ENCODE data around the gene LYPD5. TPM values are rescaled to one million over a fixed set of nuclear protein-coding genes. Genes with fewer than 3 reads are reported as not detected.
"Not testable (repeated sequence)": the region's sequence is repeated elsewhere in the genome, so short reads cannot be mapped to it uniquely, and the experiment has no call there.

LYPD5 gene
- total and polyA plus RNA-seq, 2 of the 13 experiments (the other 11 are each of a cell fraction or from before 2014, with no cell fraction given): not detected

- no peak overlapping the region for H3K9ac ChIP-seq (ENCODE audit: insufficient read depth, low read depth, low read length)
- BruUV-seq (replicated peaks): no TSS peak
- peaks cover 4% of the 10 kb centered on the region for H3K9me3 ChIP-seq (ENCODE audit: low read length)
- H3K27me3 ChIP-seq (ENCODE audit: control insufficient read depth in 1 of 2, insufficient read depth in 2 of 2, low read length in 2 of 2): no peaks in the 10 kb centered on the region; a peak in 1 of 5 replicates
- no peak for ATAC-seq
- no peak overlapping the region for H3K27ac ChIP-seq (ENCODE audit: extremely low read length, insufficient read depth, low read length)
- ChIA-PET CTCF (ENCODE audit: low intra/inter-chr PET ratio, low total read pairs) (no interaction called here), POLR2A (no interaction called here)
- no peaks in the 10 kb centered on the region for H3K4me1 ChIP-seq (ENCODE audit: insufficient read depth, low read length)
- no peaks in the 10 kb centered on the region for H3K79me2 ChIP-seq (ENCODE audit: insufficient read depth, low read length)
- H3K4me3 ChIP-seq (replicated peaks in 1 of 3; ENCODE audit: insufficient read depth in 1 of 3, low read depth in 2 of 3, low read length in 3 of 3): no peak overlapping the region
- in situ Hi-C loops (cut with HindIII; ENCODE audit: extremely low pct_ligation_motif_present, low pct_unique_long_range_greater_than_20kb): no loop called here
- FAIRE-seq: no peak
- no peaks in the 10 kb centered on the region for H4K20me1 ChIP-seq (ENCODE audit: insufficient read depth, low read length)
- no peak overlapping the region for H3K4me2 ChIP-seq (ENCODE audit: low read depth, low read length)
- no peak for DNase-seq (ENCODE audit: low spot score)
- TF ChIP-seq SAP130 (CRISPR knock-in tag; IDR thresholded peaks at IDR 0.05; ENCODE audit: low read depth) (no peak), MTF1 (CRISPR knock-in tag; IDR thresholded peaks at IDR 0.05) (no peak)
- no peak overlapping the region for H2AFZ ChIP-seq (ENCODE audit: low read length)
- intact Hi-C loops (cut with micrococcal nuclease; ENCODE audit: unreplicated experiment): no loop called here
- no peaks in the 10 kb centered on the region for H3K36me3 ChIP-seq (replicated peaks in 1 of 2; ENCODE audit: control insufficient read depth in 1 of 2, insufficient read depth in 2 of 2, low read length in 2 of 2)
Measured at GRCh38 chr19:43807651-43808050, 5.4 kb upstream of the LYPD5 start.

- Histone ChIP-seq H3K9ac (ENCODE audit: insufficient read depth, low read depth, low read length) (no peak overlapping the region), H3K4me3 (replicated peaks in 1 of 3; ENCODE audit: insufficient read depth in 1 of 3, low read depth in 2 of 3, low read length in 3 of 3) (no peak overlapping the region), H2AFZ (ENCODE audit: low read length) (no peak overlapping the region), H3K27ac (ENCODE audit: extremely low read length, insufficient read depth, low read length) (no peak overlapping the region), H3K9me3 (ENCODE audit: low read length) (peaks cover 4% of the 10 kb centered on the region), H4K20me1 (ENCODE audit: insufficient read depth, low read length) (no peaks in the 10 kb centered on the region), H3K27me3 (ENCODE audit: control insufficient read depth in 1 of 2, insufficient read depth in 2 of 2, low read length in 2 of 2) (no peaks in the 10 kb centered on the region; a peak in 1 of 5 replicates), H3K4me2 (ENCODE audit: low read depth, low read length) (no peak overlapping the region), H3K79me2 (ENCODE audit: insufficient read depth, low read length) (no peaks in the 10 kb centered on the region), H3K36me3 (replicated peaks in 1 of 2; ENCODE audit: control insufficient read depth in 1 of 2, insufficient read depth in 2 of 2, low read length in 2 of 2) (no peaks in the 10 kb centered on the region), H3K4me1 (ENCODE audit: insufficient read depth, low read length) (no peaks in the 10 kb centered on the region)
- TF ChIP-seq SOX5 (CRISPR knock-in tag; IDR thresholded peaks at IDR 0.05; ENCODE audit: borderline replicate concordance): no peak
- no peak for TF ChIP-seq RFXAP (CRISPR knock-in tag; IDR thresholded peaks at IDR 0.05; ENCODE audit: borderline replicate concordance)
- no peak for TF ChIP-seq ZFP41 (CRISPR knock-in tag; IDR thresholded peaks at IDR 0.05; ENCODE audit: borderline replicate concordance)
- no peak for TF ChIP-seq IRX3 (CRISPR knock-in tag; IDR thresholded peaks at IDR 0.05; ENCODE audit: borderline replicate concordance, low read depth)
- no peak for TF ChIP-seq TAF1 (CRISPR knock-in tag; IDR thresholded peaks at IDR 0.05)
- TF ChIP-seq ARNT (IDR thresholded peaks at IDR 0.05): no peak
- no peak for TF ChIP-seq NFKB2 (CRISPR knock-in tag; IDR thresholded peaks at IDR 0.05; ENCODE audit: borderline replicate concordance)
- no peak for TF ChIP-seq ZNF720 (CRISPR knock-in tag; IDR thresholded peaks at IDR 0.05)
- TF ChIP-seq AGO1 (IDR thresholded peaks at IDR 0.05; ENCODE audit: low read depth, low read length, poor library complexity, severe bottlenecking): no peak
- TF ChIP-seq MLX (CRISPR knock-in tag; IDR thresholded peaks at IDR 0.05): no peak
- TF ChIP-seq CBX2 (IDR thresholded peaks at IDR 0.05; ENCODE audit: low read depth, low read length): no peak
- TF ChIP-seq CBX2 (CRISPR knock-in tag; IDR thresholded peaks at IDR 0.05; ENCODE audit: low read depth): no peak
- no peak for TF ChIP-seq MTA1 (CRISPR knock-in tag; IDR thresholded peaks at IDR 0.05; ENCODE audit: borderline replicate concordance)
- no peak for TF ChIP-seq CBFB (CRISPR knock-in tag; IDR thresholded peaks at IDR 0.05)
- ATAC-seq: no peak
- no peak for DNase-seq (ENCODE audit: low spot score)
- intact Hi-C loops (cut with micrococcal nuclease; ENCODE audit: unreplicated experiment) (no loop called here), in situ Hi-C loops (cut with HindIII; ENCODE audit: extremely low pct_ligation_motif_present, low pct_unique_long_range_greater_than_20kb) (no loop called here)
- 10% methylated on average over 5 of the region's 5 CpGs for WGBS (ENCODE audit: low lambda C conversion rate)
- BruUV-seq (replicated peaks): no TSS peak
- ChIA-PET POLR2A (no interaction called here), CTCF (ENCODE audit: low intra/inter-chr PET ratio, low total read pairs) (no interaction called here)
- FAIRE-seq: no peak
Measured at GRCh38 chr19:43806848-43807247, 4.6 kb upstream of the LYPD5 start.

- DNase-seq (ENCODE audit: low spot score); CTCF ChIA-PET (ENCODE audit: low intra/inter-chr PET ratio, low total read pairs); H2AFZ ChIP-seq (ENCODE audit: low read length); H3K4me2 ChIP-seq (ENCODE audit: low read depth, low read length); H3K27ac ChIP-seq (ENCODE audit: extremely low read length, insufficient read depth, low read length); in situ Hi-C loops (cut with HindIII; ENCODE audit: extremely low pct_ligation_motif_present, low pct_unique_long_range_greater_than_20kb); H3K4me3 ChIP-seq (replicated peaks in 1 of 3; ENCODE audit: insufficient read depth in 1 of 3, low read depth in 2 of 3, low read length in 3 of 3); H3K36me3 ChIP-seq (replicated peaks in 1 of 2; ENCODE audit: control insufficient read depth in 1 of 2, insufficient read depth in 2 of 2, low read length in 2 of 2); H3K4me1 ChIP-seq (ENCODE audit: insufficient read depth, low read length); intact Hi-C loops (cut with micrococcal nuclease; ENCODE audit: unreplicated experiment); H3K27me3 ChIP-seq (ENCODE audit: control insufficient read depth in 1 of 2, insufficient read depth in 2 of 2, low read length in 2 of 2); H3K79me2 ChIP-seq (ENCODE audit: insufficient read depth, low read length); ATAC-seq; H3K9ac ChIP-seq (ENCODE audit: insufficient read depth, low read depth, low read length); H4K20me1 ChIP-seq (ENCODE audit: insufficient read depth, low read length); H3K9me3 ChIP-seq (ENCODE audit: low read length); FAIRE-seq; BruUV-seq (replicated peaks); POLR2A ChIA-PET: not testable (repeated sequence)
- 52% methylated on average over 7 of the region's 7 CpGs for WGBS (ENCODE audit: low lambda C conversion rate)
Measured at GRCh38 chr19:43806401-43806800, 4.2 kb upstream of the LYPD5 start.

Measured in HepG2 (cell line).